Measurements from ENCODE around the gene ROCK2. TPM values are rescaled to one million over a fixed set of nuclear protein-coding genes. Genes with fewer than 3 reads are reported as not detected.

Gene ROCK2
- total RNA-seq, 2 experiments from 2014 or later: 16.6 to 19.2 TPM

DNA sequence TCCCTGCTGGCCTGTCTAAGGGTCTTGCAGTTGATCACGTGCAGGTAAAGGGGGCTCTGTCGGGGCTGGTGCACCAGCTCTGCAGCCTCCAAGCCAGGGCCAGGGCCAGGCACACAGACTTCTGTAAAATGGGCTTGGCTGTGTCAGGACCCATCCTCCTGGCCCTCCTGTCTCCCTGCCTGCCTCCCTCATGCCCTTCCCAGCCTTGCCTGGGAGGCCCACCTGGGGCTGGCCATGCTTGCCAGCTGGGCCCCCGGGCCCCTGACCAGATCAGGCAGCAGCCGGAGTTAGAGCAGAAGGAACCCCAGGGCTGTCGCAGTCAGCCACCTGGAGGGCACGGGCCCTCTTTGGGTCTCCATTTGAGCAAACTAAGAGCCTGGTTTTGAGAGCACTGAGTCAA lies 187.1 kb downstream of the ROCK2 start:
- DNase-seq: no peak
- Mint-ChIP-seq H3K36me3 (no peaks in the 10 kb centered on the region), H3K4me1 (ENCODE audit: low read depth) (peaks cover 28% of the 10 kb centered on the region), H3K9me3 (no peaks in the 10 kb centered on the region), H3K27me3 (no peaks in the 10 kb centered on the region), H3K4me3 (no peak overlapping the region), H3K27ac (no peak overlapping the region)
- ChIA-PET CTCF (interaction anchor here (1.5 kb wide), 1 partner anchor 24 kb away, joined by 3 read pairs; a partner anchor contains a TSS), POLR2A (no interaction called here)
- intact Hi-C loops (cut with micrococcal nuclease): loop anchor here (5.0 to 10.0 kb wide), 2 partner anchors 308 to 595 kb away; partner anchors contain the start of gene E2F6

DNA sequence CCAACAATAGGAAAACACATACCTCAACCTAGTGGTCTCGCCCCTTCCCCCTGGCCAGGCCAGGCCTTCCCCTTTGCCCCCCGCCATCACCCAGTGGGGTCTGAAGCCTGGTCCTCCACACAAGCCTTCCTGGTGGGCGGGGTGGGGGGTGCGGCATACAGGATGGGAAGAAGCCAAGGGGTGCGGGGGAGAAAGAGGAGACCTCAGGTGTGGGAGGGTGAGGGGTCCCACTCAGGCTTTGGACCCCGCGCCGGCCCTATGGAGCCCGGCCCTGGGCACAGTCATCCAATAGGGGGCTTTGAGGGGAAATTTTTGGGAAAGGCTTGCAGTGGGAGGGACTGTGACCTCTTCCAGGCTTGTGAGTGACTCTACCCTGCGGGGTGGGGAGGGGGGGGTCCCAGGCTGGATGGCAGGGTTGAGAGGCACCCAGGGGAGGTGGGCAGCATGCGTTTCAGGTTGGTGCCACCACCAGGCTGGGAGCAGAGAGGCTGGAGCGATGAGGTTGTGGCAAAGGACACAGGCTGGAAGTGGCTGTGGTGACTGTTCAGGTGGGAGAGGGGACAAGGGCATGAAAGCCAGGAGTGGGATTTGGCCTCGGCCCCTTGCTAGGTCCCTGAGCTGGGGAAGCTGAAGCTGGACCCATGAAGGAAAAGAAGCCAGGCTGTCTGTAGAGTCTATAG lies 187.9 kb downstream of the ROCK2 start:
- DNase-seq: no peak
- H3K27ac Mint-ChIP-seq: no peak overlapping the region
- no peaks in the 10 kb centered on the region for H3K9me3 Mint-ChIP-seq
- H3K4me1 Mint-ChIP-seq (ENCODE audit: low read depth): peaks cover 28% of the 10 kb centered on the region
- peak overlapping the region; percentile 39 for H3K4me3 Mint-ChIP-seq
- POLR2A ChIA-PET: interaction anchor here (2.3 kb wide), 1 partner anchor 24 kb away, joined by 14 read pairs; a partner anchor contains a TSS
- intact Hi-C loops (cut with micrococcal nuclease): loop anchor here (5.0 to 10.0 kb wide), 2 partner anchors 308 to 596 kb away; partner anchors contain the start of gene E2F6
- no peaks in the 10 kb centered on the region for H3K27me3 Mint-ChIP-seq
- CTCF ChIA-PET: interaction anchor here (1.5 kb wide), 1 partner anchor 23 kb away, joined by 3 read pairs; a partner anchor contains a TSS
- H3K36me3 Mint-ChIP-seq: no peaks in the 10 kb centered on the region

DNA sequence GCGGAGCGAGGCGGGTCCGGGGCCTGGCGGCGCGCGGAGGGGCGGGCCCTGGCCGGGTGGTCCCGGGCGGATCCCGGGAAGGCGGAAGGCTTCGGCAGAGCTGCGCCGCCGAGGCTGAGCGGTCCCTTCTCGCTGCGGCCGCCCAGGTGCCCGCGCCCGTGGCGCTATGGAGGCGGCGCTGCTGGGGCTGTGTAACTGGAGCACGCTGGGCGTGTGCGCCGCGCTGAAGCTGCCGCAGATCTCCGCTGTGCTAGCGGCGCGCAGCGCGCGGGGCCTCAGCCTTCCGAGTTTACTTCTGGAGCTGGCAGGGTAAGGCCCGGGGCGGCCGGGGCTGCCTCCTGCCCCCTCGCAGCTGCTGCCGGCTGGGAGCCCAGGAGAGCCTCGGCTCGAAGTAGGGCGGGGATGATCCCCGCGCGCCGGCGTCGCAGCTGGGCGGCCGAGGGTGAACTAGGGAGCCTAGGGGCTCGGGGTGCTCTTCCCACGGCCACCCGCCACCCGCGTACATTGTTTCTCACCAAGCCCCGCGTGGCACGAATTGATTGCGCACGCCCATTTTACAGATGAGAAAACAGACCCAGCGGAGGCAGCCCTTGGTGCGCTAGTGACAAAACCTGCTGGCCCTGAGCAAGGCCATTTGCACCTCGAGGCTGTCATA lies 188.9 kb downstream of the ROCK2 start, which contains the start of gene SLC66A3:
TSS of gene SLC66A3 (plus strand) at position 87 of the 655 bp plus-strand sequence. CDS start at position 167, 80 bp downstream.
- DNase-seq: no peak
- POLR2A ChIA-PET: interaction anchor here (0.8 to 2.3 kb wide), 3 partner anchors 11 to 189 kb away, joined by 4 to 14 read pairs (median 8); partner anchors contain the start of gene ROCK2
- Mint-ChIP-seq H3K36me3 (no peaks in the 10 kb centered on the region), H3K4me3 (peak within 1 kb of the TSS; percentile 77), H3K27ac (peak within 1 kb of the TSS; percentile 74), H3K4me1 (ENCODE audit: low read depth) (peaks cover 20% of the 10 kb centered on the region), H3K27me3 (no peaks in the 10 kb centered on the region), H3K9me3 (no peaks in the 10 kb centered on the region)
- CTCF ChIA-PET: interaction anchor here (1.3 to 1.5 kb wide), 2 partner anchors 23 to 427 kb away, joined by 4 to 12 read pairs; a partner anchor contains a TSS
- intact Hi-C loops (cut with micrococcal nuclease): loop anchor here (1.0 to 10.0 kb wide), 6 partner anchors 23 to 597 kb away; partner anchors contain the start of genes E2F6 and ROCK2

DNA sequence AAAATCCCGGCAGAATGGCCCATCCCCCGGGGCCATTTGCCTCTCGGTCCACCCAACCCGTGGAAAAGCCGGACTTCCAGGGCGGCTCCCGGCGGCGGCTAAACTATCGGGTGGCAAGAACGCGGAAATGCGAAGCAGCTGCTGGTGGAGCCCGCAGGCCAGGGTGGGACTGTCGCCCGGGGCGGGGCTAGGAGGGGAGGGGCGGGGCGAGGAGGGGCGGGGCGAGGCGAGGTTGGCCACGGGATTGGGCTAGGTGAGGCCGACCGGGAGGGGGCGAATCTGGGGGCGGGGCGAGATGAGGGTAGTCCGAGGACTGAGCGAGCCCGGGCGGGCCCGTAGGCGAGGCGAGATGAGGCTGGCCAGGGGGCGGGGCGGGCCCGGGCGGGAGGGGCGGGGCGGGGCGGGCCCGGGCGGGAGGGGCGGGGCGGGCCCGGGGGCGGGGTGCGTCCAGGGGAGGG lies 189.5 kb downstream of the ROCK2 start:
- Mint-ChIP-seq H3K9me3 (no peaks in the 10 kb centered on the region), H3K4me1 (ENCODE audit: low read depth) (peaks cover 16% of the 10 kb centered on the region), H3K27ac (peak overlapping the region; percentile 74), H3K4me3 (peak overlapping the region; percentile 77), H3K27me3 (no peaks in the 10 kb centered on the region), H3K36me3 (no peaks in the 10 kb centered on the region)
- intact Hi-C loops (cut with micrococcal nuclease): loop anchor here (1.0 to 10.0 kb wide), 6 partner anchors 22 to 597 kb away; partner anchors contain the start of genes E2F6 and ROCK2
- ChIA-PET CTCF (interaction anchor here (1.3 to 1.5 kb wide), 2 partner anchors 23 to 428 kb away, joined by 4 to 12 read pairs; a partner anchor contains a TSS), POLR2A (interaction anchor here (0.8 to 2.3 kb wide), 3 partner anchors 11 to 189 kb away, joined by 4 to 14 read pairs (median 8); partner anchors contain the start of gene ROCK2)
- DNase-seq: peak; percentile 99

DNA sequence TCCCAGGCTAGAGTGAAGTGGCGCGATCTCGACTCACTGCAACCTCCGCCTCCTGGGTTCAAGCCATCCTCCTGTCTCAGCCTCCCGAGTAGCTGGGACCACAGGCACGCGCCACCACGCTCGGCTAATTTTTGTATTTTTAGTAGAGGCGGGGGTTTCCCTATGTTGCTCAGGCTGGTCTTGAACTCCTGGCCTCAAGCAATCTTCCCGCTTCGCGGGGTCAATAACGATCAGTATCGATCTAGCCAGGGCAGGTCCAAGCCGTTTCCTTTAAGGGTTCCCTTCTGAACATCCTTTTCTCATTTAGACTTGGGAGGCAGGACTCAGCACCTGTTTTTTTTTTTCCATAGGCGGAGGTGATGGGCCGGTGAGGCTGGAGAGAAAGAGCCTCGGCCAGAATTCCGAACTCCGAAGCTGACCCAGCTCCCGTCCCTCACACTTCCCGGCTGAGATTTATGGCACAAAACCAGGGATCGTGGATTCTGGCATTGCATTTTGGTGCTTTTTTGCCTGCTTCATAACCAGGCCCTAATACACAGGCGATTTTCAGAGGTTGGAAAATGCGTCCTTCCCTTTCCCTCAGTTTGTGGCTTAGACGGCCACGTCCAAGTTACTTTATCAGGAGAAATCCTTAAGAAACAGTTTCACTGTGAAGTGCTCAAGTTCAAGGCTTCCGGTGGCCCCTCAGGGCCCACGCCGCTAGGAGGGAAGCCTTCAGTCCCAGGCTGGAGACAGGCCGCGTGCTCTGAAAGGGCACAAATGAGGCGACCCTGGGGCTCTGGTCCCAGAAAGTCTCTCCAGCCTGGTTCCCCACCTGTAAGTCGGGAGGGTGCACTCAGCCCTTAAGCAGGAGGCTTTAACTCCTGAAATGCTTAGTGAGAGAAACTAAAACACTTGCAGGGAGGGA lies 190.2 kb downstream of the ROCK2 start:
- H3K4me3 Mint-ChIP-seq: peak overlapping the region; percentile 77
- H3K27ac Mint-ChIP-seq: peak overlapping the region; percentile 74
- ChIA-PET CTCF (interaction anchor here (0.7 to 1.5 kb wide), 3 partner anchors 21 to 429 kb away, joined by 4 to 12 read pairs (median 4); a partner anchor contains a TSS), POLR2A (interaction anchor here (0.9 to 2.3 kb wide), 3 partner anchors 21 to 190 kb away, joined by 3 to 14 read pairs (median 8); partner anchors contain the start of gene ROCK2)
- intact Hi-C loops (cut with micrococcal nuclease): loop anchor here (2.0 to 10.0 kb wide), 3 partner anchors 21 to 311 kb away; partner anchors contain the start of gene E2F6
- no peaks in the 10 kb centered on the region for H3K27me3 Mint-ChIP-seq
- DNase-seq: no peak
- H3K4me1 Mint-ChIP-seq (ENCODE audit: low read depth): peaks cover 16% of the 10 kb centered on the region
- H3K36me3 Mint-ChIP-seq: no peaks in the 10 kb centered on the region
- no peaks in the 10 kb centered on the region for H3K9me3 Mint-ChIP-seq

DNA sequence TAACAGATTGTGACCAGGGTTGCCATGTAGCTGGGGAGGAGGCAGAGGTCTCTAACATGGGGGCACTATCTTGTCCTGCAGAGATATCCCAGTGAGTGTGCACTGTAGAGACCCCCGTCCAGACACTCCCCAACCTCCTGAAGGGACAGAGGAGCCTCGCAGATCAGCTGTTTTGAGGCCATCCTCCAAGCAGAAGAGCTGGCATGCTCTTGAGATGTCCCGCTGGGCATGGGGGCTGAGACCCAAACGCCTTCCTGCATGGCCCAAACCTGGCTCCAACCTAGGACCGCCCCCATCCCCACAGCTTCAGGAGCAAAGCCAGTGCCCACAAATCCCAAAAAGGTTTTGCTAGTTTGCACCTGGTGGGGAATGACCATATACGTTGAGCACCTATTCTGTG lies 191.8 kb downstream of the ROCK2 start:
- intact Hi-C loops (cut with micrococcal nuclease): loop anchor here (10.0 kb wide), 1 partner anchor 312 kb away; the partner anchor contains the start of gene E2F6
- POLR2A ChIA-PET: no interaction called here
- Mint-ChIP-seq H3K4me1 (ENCODE audit: low read depth) (peaks cover 16% of the 10 kb centered on the region), H3K4me3 (no peak overlapping the region), H3K27me3 (no peaks in the 10 kb centered on the region), H3K27ac (no peak overlapping the region), H3K9me3 (peaks cover under 1% of the 10 kb centered on the region), H3K36me3 (no peaks in the 10 kb centered on the region)
- DNase-seq: no peak
- CTCF ChIA-PET: interaction anchor here (2.6 kb wide), 1 partner anchor 20 kb away, joined by 15 read pairs; a partner anchor contains a TSS

DNA sequence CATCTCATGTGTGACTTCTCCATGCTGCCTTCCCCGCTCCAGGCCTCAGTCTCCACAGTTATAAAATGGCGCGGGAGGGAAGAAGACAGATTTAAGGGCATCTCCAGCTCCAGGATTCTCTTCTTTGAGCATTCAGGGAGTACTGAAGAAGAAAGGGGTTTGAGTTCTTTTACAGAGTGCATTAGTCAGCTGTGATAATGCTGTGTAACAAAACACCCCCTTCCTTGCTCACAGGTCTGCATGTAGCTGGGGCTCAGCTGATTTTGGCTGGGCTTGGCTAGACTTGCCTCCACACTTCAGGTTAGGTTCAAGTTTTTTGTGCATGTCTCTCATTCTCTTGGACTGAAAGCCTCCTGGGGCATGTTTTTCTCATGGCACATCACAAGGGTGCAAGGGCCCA lies 197.2 kb downstream of the ROCK2 start:
- peaks cover 7% of the 10 kb centered on the region for H3K9me3 Mint-ChIP-seq
- no peaks in the 10 kb centered on the region for H3K36me3 Mint-ChIP-seq
- H3K27ac Mint-ChIP-seq: no peak overlapping the region
- no peaks in the 10 kb centered on the region for H3K4me1 Mint-ChIP-seq (ENCODE audit: low read depth)
- H3K4me3 Mint-ChIP-seq: no peak overlapping the region
- POLR2A ChIA-PET: no interaction called here
- intact Hi-C loops (cut with micrococcal nuclease): no loop called here
- H3K27me3 Mint-ChIP-seq: peaks cover 3% of the 10 kb centered on the region
- DNase-seq: no peak
- CTCF ChIA-PET: no interaction called here

DNA sequence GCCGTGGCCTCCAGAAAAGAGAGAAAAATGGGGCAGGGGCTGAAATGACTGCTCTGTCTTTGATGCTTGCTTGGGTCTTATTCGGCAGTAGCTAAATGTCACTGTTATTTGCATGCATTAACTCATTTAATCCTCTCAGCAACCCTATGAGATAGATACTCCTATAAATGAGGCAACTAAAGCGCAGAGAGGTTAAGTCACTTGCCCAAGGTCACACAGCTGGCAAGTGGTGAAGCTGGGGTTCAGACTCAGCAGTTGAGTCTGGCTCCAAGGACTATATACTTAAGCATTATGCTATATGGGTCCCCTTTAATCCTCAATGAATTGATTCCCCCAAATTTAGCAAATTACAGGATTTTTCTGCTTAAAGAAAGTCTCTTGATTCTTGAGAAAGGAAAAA lies 198.4 kb downstream of the ROCK2 start:
- no peak for DNase-seq
- ChIA-PET POLR2A (no interaction called here), CTCF (interaction anchor here (1.2 to 1.7 kb wide), 2 partner anchors 14 to 314 kb away, joined by 3 to 6 read pairs; a partner anchor contains a TSS)
- Mint-ChIP-seq H3K4me3 (no peak overlapping the region), H3K4me1 (ENCODE audit: low read depth) (no peaks in the 10 kb centered on the region), H3K27me3 (peaks cover 8% of the 10 kb centered on the region), H3K27ac (no peak overlapping the region), H3K36me3 (no peaks in the 10 kb centered on the region), H3K9me3 (peaks cover 7% of the 10 kb centered on the region)
- intact Hi-C loops (cut with micrococcal nuclease): no loop called here

DNA sequence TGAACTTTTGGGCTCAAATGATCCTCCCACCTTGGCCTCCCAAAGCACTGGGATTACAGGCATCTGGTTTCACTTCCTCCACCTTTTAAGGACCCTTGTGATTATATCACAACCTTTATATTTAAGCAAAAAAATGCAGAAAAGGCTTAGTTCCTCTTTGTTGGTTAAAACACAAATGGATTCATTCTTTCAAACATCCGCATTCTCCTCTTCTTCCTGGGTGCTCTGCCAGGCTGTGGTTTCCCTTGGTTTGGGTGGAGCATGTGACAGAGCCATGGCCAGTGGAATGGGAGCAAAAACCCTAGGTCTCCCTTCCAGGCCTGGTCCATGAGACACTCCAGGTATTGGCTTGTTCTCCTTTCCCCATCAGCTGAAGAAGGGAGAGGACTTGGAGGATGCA lies 199.1 kb downstream of the ROCK2 start:
- DNase-seq: no peak
- Mint-ChIP-seq H3K36me3 (no peaks in the 10 kb centered on the region), H3K4me1 (ENCODE audit: low read depth) (no peaks in the 10 kb centered on the region), H3K27me3 (peaks cover 8% of the 10 kb centered on the region), H3K27ac (no peak overlapping the region), H3K9me3 (peaks cover 7% of the 10 kb centered on the region), H3K4me3 (no peak overlapping the region)
- CTCF ChIA-PET: interaction anchor here (1.2 to 1.7 kb wide), 2 partner anchors 13 to 313 kb away, joined by 3 to 6 read pairs; a partner anchor contains a TSS
- intact Hi-C loops (cut with micrococcal nuclease): no loop called here
- POLR2A ChIA-PET: no interaction called here

DNA sequence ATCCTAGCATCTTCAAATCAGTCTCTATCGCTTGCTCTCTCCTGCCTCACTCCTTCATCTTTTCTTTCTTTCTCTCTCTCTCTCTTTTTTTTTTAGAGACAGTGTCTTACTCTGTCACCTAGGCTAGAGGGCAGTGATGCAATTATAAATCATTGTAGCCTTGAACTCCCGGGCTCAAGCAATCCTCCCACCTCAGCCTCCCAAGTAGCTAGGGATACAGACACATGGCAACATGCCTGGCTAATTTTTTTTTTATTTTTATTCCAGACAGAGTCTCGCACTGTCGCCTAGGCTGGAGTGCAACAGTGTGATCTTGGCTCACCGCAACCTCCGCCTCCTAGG lies 199.7 kb downstream of the ROCK2 start:
- intact Hi-C loops (cut with micrococcal nuclease): no loop called here

More for the DNA sequence above, 199.7 kb downstream of the ROCK2 start:
- CTCF ChIA-PET: interaction anchor here (3.6 kb wide), 1 partner anchor 12 kb away, joined by 18 read pairs; a partner anchor contains a TSS
- H3K27ac Mint-ChIP-seq: no peak overlapping the region
- no peaks in the 10 kb centered on the region for H3K4me1 Mint-ChIP-seq (ENCODE audit: low read depth)
- peaks cover 7% of the 10 kb centered on the region for H3K9me3 Mint-ChIP-seq
- H3K4me3 Mint-ChIP-seq: no peak overlapping the region
- POLR2A ChIA-PET: interaction anchor here (1.0 kb wide), 1 partner anchor 11 kb away, joined by 4 read pairs; the partner anchor contains the start of gene SLC66A3
- DNase-seq: no peak
- H3K27me3 Mint-ChIP-seq: peaks cover 8% of the 10 kb centered on the region
- H3K36me3 Mint-ChIP-seq: no peaks in the 10 kb centered on the region

All from activated CD4-positive, alpha-beta memory T cell treated with anti-CD3 and anti-CD28 coated beads for 36 hours (primary cell).